SK-N-SH (cell line): ENCODE results near the gene LEO1. TPM values are rescaled to one million over a fixed set of nuclear protein-coding genes. Genes with fewer than 3 reads are reported as not detected.

Experiments
- CTCF ChIA-PET: fragments of 300-600, 350-600 bp; formaldehyde crosslinking; extraction: SDS; loops from one replicate; lab custom pipeline; 2021; lab: Yijun Ruan, JAX
- POLR2A ChIA-PET: fragments of 350-600 bp; sonication (Branson Sonifier 250); formaldehyde crosslinking; extraction: SDS; loops from one replicate; lab custom pipeline; 2020; ENCODE audit warnings: antibody characterized with exemption, inconsistent platforms; lab: Yijun Ruan, JAX
- DNase-seq: peaks from one replicate; pipeline ENCODE4 v3.0.0; 2012
- H2AFZ ChIP-seq: fragments of 200-600 bp; sonication (generic); 2 replicates; pipeline ENCODE4 v1.8.1; 2016; ENCODE audit warnings: antibody characterized with exemption, mild to moderate bottlenecking, low read depth
- H3F3A ChIP-seq: fragments of 200-600 bp; sonication (generic); replicated peaks from 2 replicates; pipeline ENCODE3; 2016; ENCODE audit warnings: antibody characterized with exemption, mild to moderate bottlenecking; ENCODE audit not compliant: insufficient read depth
- H3K27ac ChIP-seq, 2 experiments: fragments of 200-500 bp in 1 of 2; fragments of 200-600 bp in 1 of 2; sonication (Bioruptor generic) in 1 of 2; sonication (generic), shearing (Covaris generic) in 1 of 2; 2 replicates each; pipeline versions ENCODE4 v1.5.1 to v1.6.1; 2014 to 2016; ENCODE audit warnings: low read depth in 2 of 2, inconsistent platforms in 1 of 2, low read length in 1 of 2, mild to moderate bottlenecking in 1 of 2, mixed read lengths in 1 of 2
- H3K27me3 ChIP-seq: fragments of 200-600 bp; sonication (generic), shearing (Covaris generic); 2 replicates; pipeline ENCODE4 v1.6.1; 2016; ENCODE audit warnings: mixed run types; ENCODE audit not compliant: insufficient read depth
- H3K36me3 ChIP-seq, 2 experiments: fragments of 200-500 bp in 1 of 2; fragments of 200-600 bp in 1 of 2; sonication (Bioruptor generic) in 1 of 2; sonication (generic) in 1 of 2; replicated peaks in 1 of 2; 2 replicates each; pipeline versions ENCODE3 to v1.5.1; 2014 to 2016; ENCODE audit warnings: low read length in 1 of 2, mild to moderate bottlenecking in 1 of 2; ENCODE audit not compliant: insufficient read depth in 2 of 2, control insufficient read depth in 1 of 2
- H3K4me1 ChIP-seq, 2 experiments: fragments of 200-500 bp in 1 of 2; fragments of 200-600 bp in 1 of 2; sonication (Bioruptor generic) in 1 of 2; sonication (generic), shearing (Covaris generic) in 1 of 2; 2 replicates each; pipeline versions ENCODE4 v1.5.1 to v1.6.1; 2014 to 2016; ENCODE audit warnings: low read depth in 1 of 2, low read length in 1 of 2, mixed run types in 1 of 2; ENCODE audit not compliant: insufficient read depth in 2 of 2, control insufficient read depth in 1 of 2
- H3K4me2 ChIP-seq: fragments of 200-600 bp; sonication (generic), shearing (Covaris generic); 2 replicates; pipeline ENCODE4 v1.6.1; 2017; ENCODE audit warnings: mixed run types
- H3K4me3 ChIP-seq, 2 experiments: fragments of 200-500 bp in 1 of 2; fragments of 200-600 bp in 1 of 2; sonication (Bioruptor generic) in 1 of 2; sonication (generic), shearing (Covaris generic) in 1 of 2; 2 replicates each; pipeline versions ENCODE4 v1.5.1 to v1.8.1; 2014 to 2016; ENCODE audit warnings: low read depth in 2 of 2, inconsistent platforms in 1 of 2, low read length in 1 of 2, mild to moderate bottlenecking in 1 of 2, mixed read lengths in 1 of 2, moderate library complexity in 1 of 2
- H3K79me2 ChIP-seq: fragments of 200-600 bp; sonication (generic); 2 replicates; pipeline ENCODE4 v1.8.1; 2017; ENCODE audit warnings: mild to moderate bottlenecking; ENCODE audit not compliant: insufficient read depth
- H3K9ac ChIP-seq: fragments of 200-600 bp; sonication (generic); 2 replicates; pipeline ENCODE4 v1.6.1; 2017; ENCODE audit warnings: mixed run types
- H3K9me2 ChIP-seq: fragments of 200-600 bp; sonication (generic); 2 replicates; pipeline ENCODE4 v1.6.1; 2017; ENCODE audit warnings: mixed run types
- H3K9me3 ChIP-seq: fragments of 200-600 bp; sonication (generic); 2 replicates; pipeline ENCODE4 v1.6.1; 2017; ENCODE audit warnings: mixed run types, mild to moderate bottlenecking, moderate library complexity
- H4K20me1 ChIP-seq: fragments of 200-600 bp; sonication (generic); 2 replicates; pipeline ENCODE4 v1.6.1; 2017; ENCODE audit warnings: mild to moderate bottlenecking, mixed run types; ENCODE audit not compliant: insufficient read depth
- FOXJ3 ChIP-seq: sonication (generic); formaldehyde crosslinking; IDR thresholded peaks from 2 replicates; pipeline ENCODE4 v1.5.1; 2020; ENCODE audit warnings: mild to moderate bottlenecking, missing genetic modification reagents
- GATA2 ChIP-seq: sonication (generic); formaldehyde crosslinking; IDR thresholded peaks from 2 replicates; pipeline ENCODE4 v1.5.0; 2020; ENCODE audit warnings: mild to moderate bottlenecking, missing genetic modification reagents
- MXI1 ChIP-seq: IDR thresholded peaks from 2 replicates; pipeline ENCODE4 v1.6.1; 2012; ENCODE audit warnings: mild to moderate bottlenecking, low read depth, low read length, improper control_type of control experiment
- NFIC ChIP-seq: IDR thresholded peaks from 2 replicates; pipeline ENCODE4 v1.4.0; 2012; ENCODE audit warnings: borderline replicate concordance
- RXRA ChIP-seq: IDR thresholded peaks from 2 replicates; pipeline ENCODE4 v1.4.0; 2012; ENCODE audit warnings: low read depth, mild to moderate bottlenecking, borderline replicate concordance
- SIN3A ChIP-seq: IDR thresholded peaks from 2 replicates; pipeline ENCODE4 v1.6.1; 2012; ENCODE audit warnings: low read depth, mild to moderate bottlenecking, low read length, moderate library complexity, borderline replicate concordance
- YY1 ChIP-seq: IDR thresholded peaks from 2 replicates; pipeline ENCODE4 v1.4.0; 2012; ENCODE audit warnings: low read depth, mild to moderate bottlenecking
- WGBS: methylation state at CpG from one replicate; pipeline ENCODE4 v1.1.6; 2017; ENCODE audit warnings: low lambda C conversion rate; 5-methylcytosine and 5-hydroxymethylcytosine counted together
- polyA plus RNA-seq, 3 experiments: library from polyadenylated mRNA; depleted of rRNA; stranded (reverse); fragments of >200 nt; gene quantifications; 2 replicates each; pipeline ENCODE4 v1.2.3, GENCODE V29; 2012
- TF ChIP-seq, protein P1 (sequence below): IDR thresholded peaks from 2 replicates; pipeline ENCODE4 v1.6.1; 2012; ENCODE audit warnings: mild to moderate bottlenecking, low read depth, low read length, moderate library complexity
- TF ChIP-seq, protein P2 (sequence below): IDR thresholded peaks from 2 replicates; pipeline ENCODE4 v1.4.0; 2012; ENCODE audit warnings: low read depth, borderline replicate concordance
- TF ChIP-seq, protein P3 (sequence below): fragments of 150-350 bp; IDR thresholded peaks from 2 replicates; pipeline ENCODE4 v1.6.1; 2016; ENCODE audit warnings: mild to moderate bottlenecking, low read depth, low read length

Gene LEO1
- polyA plus RNA-seq, 1 of the 3 experiments (the other 2 are of a cell fraction), result 6.7 TPM

DNA sequence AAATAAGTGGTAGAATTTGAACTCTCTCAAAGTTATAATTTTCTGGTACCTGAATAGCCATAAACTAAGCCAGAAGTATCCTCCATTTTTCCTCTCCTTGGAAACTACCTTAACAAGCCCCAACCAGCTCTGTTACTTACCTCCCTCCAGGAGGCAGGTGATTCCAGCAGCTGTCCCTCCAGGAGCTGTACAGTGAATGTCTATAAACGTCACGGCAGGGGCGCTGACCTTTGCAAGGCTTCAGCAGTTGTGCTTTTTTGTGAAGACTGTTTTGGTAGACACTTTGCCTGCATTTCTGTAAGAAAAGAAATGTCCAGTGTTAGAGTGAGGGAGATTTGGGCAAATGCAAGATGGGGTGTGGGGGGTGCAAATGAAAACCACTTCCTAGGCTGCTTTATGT, 67.2 kb downstream of the LEO1 start (continued):
- TF ChIP-seq, protein P1, sequence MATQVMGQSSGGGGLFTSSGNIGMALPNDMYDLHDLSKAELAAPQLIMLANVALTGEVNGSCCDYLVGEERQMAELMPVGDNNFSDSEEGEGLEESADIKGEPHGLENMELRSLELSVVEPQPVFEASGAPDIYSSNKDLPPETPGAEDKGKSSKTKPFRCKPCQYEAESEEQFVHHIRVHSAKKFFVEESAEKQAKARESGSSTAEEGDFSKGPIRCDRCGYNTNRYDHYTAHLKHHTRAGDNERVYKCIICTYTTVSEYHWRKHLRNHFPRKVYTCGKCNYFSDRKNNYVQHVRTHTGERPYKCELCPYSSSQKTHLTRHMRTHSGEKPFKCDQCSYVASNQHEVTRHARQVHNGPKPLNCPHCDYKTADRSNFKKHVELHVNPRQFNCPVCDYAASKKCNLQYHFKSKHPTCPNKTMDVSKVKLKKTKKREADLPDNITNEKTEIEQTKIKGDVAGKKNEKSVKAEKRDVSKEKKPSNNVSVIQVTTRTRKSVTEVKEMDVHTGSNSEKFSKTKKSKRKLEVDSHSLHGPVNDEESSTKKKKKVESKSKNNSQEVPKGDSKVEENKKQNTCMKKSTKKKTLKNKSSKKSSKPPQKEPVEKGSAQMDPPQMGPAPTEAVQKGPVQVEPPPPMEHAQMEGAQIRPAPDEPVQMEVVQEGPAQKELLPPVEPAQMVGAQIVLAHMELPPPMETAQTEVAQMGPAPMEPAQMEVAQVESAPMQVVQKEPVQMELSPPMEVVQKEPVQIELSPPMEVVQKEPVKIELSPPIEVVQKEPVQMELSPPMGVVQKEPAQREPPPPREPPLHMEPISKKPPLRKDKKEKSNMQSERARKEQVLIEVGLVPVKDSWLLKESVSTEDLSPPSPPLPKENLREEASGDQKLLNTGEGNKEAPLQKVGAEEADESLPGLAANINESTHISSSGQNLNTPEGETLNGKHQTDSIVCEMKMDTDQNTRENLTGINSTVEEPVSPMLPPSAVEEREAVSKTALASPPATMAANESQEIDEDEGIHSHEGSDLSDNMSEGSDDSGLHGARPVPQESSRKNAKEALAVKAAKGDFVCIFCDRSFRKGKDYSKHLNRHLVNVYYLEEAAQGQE, result no peak

DNA sequence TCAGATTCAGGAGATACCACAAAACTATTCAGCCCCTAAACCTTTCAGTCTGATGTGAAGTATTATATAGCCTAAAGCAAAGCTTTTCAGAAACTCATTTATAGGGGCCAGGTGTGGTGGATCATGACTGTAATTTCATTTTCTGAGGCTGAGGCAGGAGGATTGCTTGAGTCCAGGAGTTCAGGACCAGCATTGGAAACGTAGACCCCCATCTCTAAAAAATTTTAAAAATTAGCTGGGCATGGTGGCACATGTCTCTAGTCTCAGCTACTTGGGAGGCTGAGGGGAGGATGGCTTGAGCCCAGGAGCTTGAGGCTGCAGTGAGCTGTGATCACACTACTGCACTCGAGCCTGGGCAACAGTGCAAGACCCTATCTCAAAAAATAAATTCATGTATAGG, 82.1 kb downstream of the LEO1 start:
- H2AFZ ChIP-seq, result no peak overlapping the region
- H3K9ac ChIP-seq, result no peak overlapping the region
- H3K36me3 ChIP-seq, result peaks cover 27 to 41% of the 10 kb centered on the region in 2 experiments
- H3K4me3 ChIP-seq, result no peak overlapping the region
- no peak for TF ChIP-seq FOXJ3 (CRISPR knock-in tag)
- TF ChIP-seq, protein P1, result no peak
- TF ChIP-seq, protein P2, sequence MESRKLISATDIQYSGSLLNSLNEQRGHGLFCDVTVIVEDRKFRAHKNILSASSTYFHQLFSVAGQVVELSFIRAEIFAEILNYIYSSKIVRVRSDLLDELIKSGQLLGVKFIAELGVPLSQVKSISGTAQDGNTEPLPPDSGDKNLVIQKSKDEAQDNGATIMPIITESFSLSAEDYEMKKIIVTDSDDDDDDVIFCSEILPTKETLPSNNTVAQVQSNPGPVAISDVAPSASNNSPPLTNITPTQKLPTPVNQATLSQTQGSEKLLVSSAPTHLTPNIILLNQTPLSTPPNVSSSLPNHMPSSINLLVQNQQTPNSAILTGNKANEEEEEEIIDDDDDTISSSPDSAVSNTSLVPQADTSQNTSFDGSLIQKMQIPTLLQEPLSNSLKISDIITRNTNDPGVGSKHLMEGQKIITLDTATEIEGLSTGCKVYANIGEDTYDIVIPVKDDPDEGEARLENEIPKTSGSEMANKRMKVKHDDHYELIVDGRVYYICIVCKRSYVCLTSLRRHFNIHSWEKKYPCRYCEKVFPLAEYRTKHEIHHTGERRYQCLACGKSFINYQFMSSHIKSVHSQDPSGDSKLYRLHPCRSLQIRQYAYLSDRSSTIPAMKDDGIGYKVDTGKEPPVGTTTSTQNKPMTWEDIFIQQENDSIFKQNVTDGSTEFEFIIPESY, result no peak
- TF ChIP-seq SIN3A, result no peak
- TF ChIP-seq GATA2 (CRISPR knock-in tag), result no peak
- no peak for TF ChIP-seq RXRA
- no peak for TF ChIP-seq NFIC
- TF ChIP-seq, protein P3, sequence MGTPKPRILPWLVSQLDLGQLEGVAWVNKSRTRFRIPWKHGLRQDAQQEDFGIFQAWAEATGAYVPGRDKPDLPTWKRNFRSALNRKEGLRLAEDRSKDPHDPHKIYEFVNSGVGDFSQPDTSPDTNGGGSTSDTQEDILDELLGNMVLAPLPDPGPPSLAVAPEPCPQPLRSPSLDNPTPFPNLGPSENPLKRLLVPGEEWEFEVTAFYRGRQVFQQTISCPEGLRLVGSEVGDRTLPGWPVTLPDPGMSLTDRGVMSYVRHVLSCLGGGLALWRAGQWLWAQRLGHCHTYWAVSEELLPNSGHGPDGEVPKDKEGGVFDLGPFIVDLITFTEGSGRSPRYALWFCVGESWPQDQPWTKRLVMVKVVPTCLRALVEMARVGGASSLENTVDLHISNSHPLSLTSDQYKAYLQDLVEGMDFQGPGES, result no peak
- TF ChIP-seq MXI1, result no peak
- TF ChIP-seq YY1, result no peak
- no peak for DNase-seq
- no peak overlapping the region for H3K27ac ChIP-seq
- no peaks in the 10 kb centered on the region for H3K27me3 ChIP-seq
- no peak overlapping the region for H3K4me2 ChIP-seq
- no peaks in the 10 kb centered on the region for H4K20me1 ChIP-seq
- CTCF ChIA-PET, result interaction anchor here (0.7 to 3.9 kb wide), 18 partner anchors 10 to 824 kb away, joined by 3 to 32 read pairs (median 4); partner anchors contain the start of gene MAPK6
- peaks cover 0 to 6% of the 10 kb centered on the region in 2 experiments; a peak in 2 of 4 replicates for H3K4me1 ChIP-seq
- POLR2A ChIA-PET, result no interaction called here
- H3K79me2 ChIP-seq, result peaks cover 32% of the 10 kb centered on the region
- H3F3A ChIP-seq, result peaks cover 12% of the 10 kb centered on the region
- H3K9me3 ChIP-seq, result no peaks in the 10 kb centered on the region
- H3K9me2 ChIP-seq, result no peaks in the 10 kb centered on the region
- 90% methylated on average over 2 of the region's 2 CpGs for WGBS
